DOHH2 (cell line): ENCODE data around the gene NELFB.

Experiments
- H3F3A ChIP-seq: fragments of 200-600 bp; sonication (generic), shearing (Covaris generic); 2 replicates; pipeline ENCODE4 v1.6.0; 2016; ENCODE audit warnings: antibody characterized with exemption, mild to moderate bottlenecking; ENCODE audit not compliant: control insufficient read depth, insufficient read depth
- H3K27ac ChIP-seq: fragments of 200-600 bp; sonication (generic); 2 replicates; pipeline ENCODE4 v1.5.1; 2014; ENCODE audit warnings: low read depth, mild to moderate bottlenecking, low read length, moderate library complexity
- H3K27me3 ChIP-seq: fragments of 200-600 bp; sonication (generic); 2 replicates; pipeline ENCODE4 v1.6.1; 2014; ENCODE audit warnings: mild to moderate bottlenecking, low read length, mixed read lengths; ENCODE audit not compliant: control insufficient read depth
- H3K36me3 ChIP-seq: fragments of 200-600 bp; sonication (generic); 2 replicates; pipeline ENCODE4 v1.6.1; 2014; ENCODE audit warnings: mild to moderate bottlenecking, low read length, moderate library complexity, mixed read lengths; ENCODE audit not compliant: control insufficient read depth
- H3K4me1 ChIP-seq: fragments of 200-600 bp; sonication (generic); 2 replicates; pipeline ENCODE4 v1.6.1; 2014; ENCODE audit warnings: mild to moderate bottlenecking, low read length, mixed read lengths; ENCODE audit not compliant: control insufficient read depth
- H3K4me2 ChIP-seq: fragments of 200-600 bp; sonication (generic); 2 replicates; pipeline ENCODE4 v1.6.0; 2014; ENCODE audit warnings: mild to moderate bottlenecking, low read length, moderate library complexity
- H3K4me3 ChIP-seq: fragments of 200-600 bp; sonication (generic); 2 replicates; pipeline ENCODE4 v1.5.1; 2014; ENCODE audit warnings: mild to moderate bottlenecking, low read length, mixed read lengths
- H3K79me2 ChIP-seq: fragments of 200-600 bp; sonication (generic); 2 replicates; pipeline ENCODE4 v1.6.1; 2014; ENCODE audit warnings: mild to moderate bottlenecking, low read length, mixed read lengths; ENCODE audit not compliant: control insufficient read depth
- H3K9me2 ChIP-seq: fragments of 200-600 bp; sonication (generic); replicated peaks from 2 replicates; pipeline ENCODE4 v1.6.1; 2014; ENCODE audit warnings: mild to moderate bottlenecking, low read length, mixed read lengths; ENCODE audit not compliant: control insufficient read depth
- H3K9me3 ChIP-seq: fragments of 200-600 bp; sonication (generic); 2 replicates; pipeline ENCODE4 v1.6.1; 2014; ENCODE audit warnings: antibody characterized with exemption, low read length, mixed read lengths; ENCODE audit not compliant: control insufficient read depth, insufficient read depth
- H4K20me1 ChIP-seq: fragments of 200-600 bp; sonication (generic); 2 replicates; pipeline ENCODE4 v1.6.0; 2014; ENCODE audit warnings: low read depth, mild to moderate bottlenecking, antibody characterized with exemption, low read length, moderate library complexity; ENCODE audit not compliant: control insufficient read depth, insufficient read depth
- EZH2phosphoT487 ChIP-seq: fragments of 200-600 bp; sonication (generic); IDR thresholded peaks from 2 replicates; pipeline ENCODE4 v1.6.1; 2017; ENCODE audit warnings: borderline replicate concordance, mild to moderate bottlenecking, antibody characterized with exemption, low read length, moderate library complexity, mixed read lengths
- TF ChIP-seq, protein P1 (sequence below): fragments of 200-600 bp; sonication (generic); IDR thresholded peaks from one replicate; pipeline ENCODE4 v1.5.1; 2014; ENCODE audit warnings: antibody characterized with exemption, mild to moderate bottlenecking, low read depth, low read length; ENCODE audit not compliant: poor library complexity, severe bottlenecking

The NELFB gene

DNA sequence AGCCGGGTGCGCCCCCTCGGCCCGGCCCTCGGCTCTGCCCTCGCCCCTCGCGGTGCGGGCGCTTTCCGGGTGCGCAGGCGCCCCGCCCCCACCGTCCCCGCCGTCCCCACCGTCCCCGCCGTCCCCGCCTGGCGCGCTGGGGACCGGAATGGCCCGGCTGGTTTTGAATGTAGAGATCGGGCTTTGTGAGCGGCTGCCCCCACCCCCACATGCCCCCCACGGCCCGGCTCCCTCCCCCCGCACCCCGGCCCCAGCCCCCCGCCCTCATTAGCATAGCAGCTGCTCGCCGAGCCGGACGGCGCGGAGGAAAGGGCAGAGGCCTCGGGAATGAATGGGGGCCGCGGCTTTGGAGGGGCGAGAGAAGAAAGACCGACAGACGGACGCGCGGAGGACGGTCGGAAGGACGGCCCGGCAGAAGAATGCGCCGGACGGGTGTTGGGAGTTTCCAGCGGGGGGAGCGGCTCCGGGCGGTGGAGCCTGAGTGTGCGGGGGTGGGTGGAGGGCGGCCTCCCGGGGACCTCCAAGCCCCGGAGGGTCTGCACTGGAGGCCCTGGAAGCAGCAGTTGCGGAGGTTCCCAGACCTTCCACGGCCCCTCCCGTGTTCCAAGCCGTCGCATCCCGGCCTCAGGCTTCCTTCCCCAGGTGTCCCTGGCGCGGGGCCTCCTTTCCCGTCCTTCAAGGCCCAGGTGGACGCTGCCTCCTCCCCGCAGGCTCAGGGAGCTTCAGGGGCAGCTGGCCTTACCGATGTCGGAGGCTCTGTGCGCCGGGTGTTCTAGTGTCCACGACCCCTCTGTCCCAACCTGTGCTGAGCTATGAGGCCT lies 40.9 kb downstream of the NELFB start:
- H3K27ac ChIP-seq, result no peak overlapping the region
- H3K4me3 ChIP-seq, result peak overlapping the region; percentile 52
- peaks cover 9% of the 10 kb centered on the region for H3K27me3 ChIP-seq

DNA sequence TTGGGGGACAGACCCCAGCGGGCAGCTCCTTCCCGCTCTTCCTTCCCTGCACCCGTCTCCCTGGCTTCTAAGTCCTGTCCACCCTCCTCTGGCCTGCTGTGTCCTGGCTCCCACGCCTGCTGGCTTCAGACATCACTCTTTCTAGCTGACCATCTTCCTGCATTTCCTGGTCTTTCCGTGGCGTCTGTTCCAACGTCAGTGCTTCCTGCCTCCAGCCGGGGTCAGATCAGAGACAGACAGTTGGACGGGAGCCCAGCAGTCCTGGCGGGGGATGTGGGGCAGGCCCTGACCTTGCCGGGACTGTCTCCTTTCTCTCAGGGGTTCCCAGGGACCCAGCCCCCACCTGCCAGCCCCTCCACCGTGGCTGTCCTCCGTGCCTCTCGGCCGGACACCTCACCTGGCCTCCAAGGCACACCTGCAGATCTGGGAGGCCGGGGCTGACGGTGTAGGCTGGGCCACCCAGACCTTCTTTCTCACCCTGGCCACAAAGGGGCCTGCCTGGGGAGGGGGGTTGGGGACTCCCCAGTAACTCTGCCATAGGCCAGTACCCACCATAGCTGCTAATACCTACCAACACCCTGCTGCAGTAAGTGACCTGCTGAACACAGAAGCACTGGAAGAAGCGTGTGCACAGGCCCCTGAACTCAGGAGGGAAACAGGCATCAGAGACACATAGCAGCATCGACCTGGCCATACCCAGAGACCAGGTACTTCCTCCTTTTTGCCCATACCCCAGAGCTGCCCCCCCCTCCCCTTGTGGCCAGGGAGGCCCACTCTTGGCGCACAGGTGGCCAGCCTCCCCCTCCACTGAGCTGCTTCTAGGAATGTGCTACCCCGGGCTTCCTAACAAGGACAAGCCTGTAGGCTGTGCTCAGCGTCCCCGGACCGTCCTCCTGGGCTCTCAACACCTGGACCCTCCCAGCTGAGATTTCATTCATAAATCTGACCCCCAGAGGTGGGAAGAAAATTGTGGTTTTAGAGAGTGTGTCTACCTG lies 41.8 kb downstream of the NELFB start:
- Histone ChIP-seq H3K4me2 (peak overlapping the region; percentile 3; the same call in 1 of the 2 replicates), H3K36me3 (peaks cover 3% of the 10 kb centered on the region; the same call in 1 of the 2 replicates), H3K9me2 (no peaks in the 10 kb centered on the region), H3K4me1 (peaks cover 62% of the 10 kb centered on the region), H3K4me3 (no peak overlapping the region), H3K9me3 (peaks cover 6% of the 10 kb centered on the region; the same call in 1 of the 2 replicates), H3K27me3 (peaks cover 12% of the 10 kb centered on the region), H3F3A (peaks cover 13% of the 10 kb centered on the region), H4K20me1 (peaks cover 13% of the 10 kb centered on the region; the same call in 1 of the 2 replicates), H3K79me2 (peaks cover 17% of the 10 kb centered on the region), H3K27ac (no peak overlapping the region)
- TF ChIP-seq, protein P1, sequence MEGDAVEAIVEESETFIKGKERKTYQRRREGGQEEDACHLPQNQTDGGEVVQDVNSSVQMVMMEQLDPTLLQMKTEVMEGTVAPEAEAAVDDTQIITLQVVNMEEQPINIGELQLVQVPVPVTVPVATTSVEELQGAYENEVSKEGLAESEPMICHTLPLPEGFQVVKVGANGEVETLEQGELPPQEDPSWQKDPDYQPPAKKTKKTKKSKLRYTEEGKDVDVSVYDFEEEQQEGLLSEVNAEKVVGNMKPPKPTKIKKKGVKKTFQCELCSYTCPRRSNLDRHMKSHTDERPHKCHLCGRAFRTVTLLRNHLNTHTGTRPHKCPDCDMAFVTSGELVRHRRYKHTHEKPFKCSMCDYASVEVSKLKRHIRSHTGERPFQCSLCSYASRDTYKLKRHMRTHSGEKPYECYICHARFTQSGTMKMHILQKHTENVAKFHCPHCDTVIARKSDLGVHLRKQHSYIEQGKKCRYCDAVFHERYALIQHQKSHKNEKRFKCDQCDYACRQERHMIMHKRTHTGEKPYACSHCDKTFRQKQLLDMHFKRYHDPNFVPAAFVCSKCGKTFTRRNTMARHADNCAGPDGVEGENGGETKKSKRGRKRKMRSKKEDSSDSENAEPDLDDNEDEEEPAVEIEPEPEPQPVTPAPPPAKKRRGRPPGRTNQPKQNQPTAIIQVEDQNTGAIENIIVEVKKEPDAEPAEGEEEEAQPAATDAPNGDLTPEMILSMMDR, result no peak
- no peak for TF ChIP-seq EZH2phosphoT487

More for the DNA sequence above, 40.9 kb downstream of the NELFB start:
- H3K4me1 ChIP-seq, result peaks cover 57% of the 10 kb centered on the region
- H3K36me3 ChIP-seq, result peaks cover 3% of the 10 kb centered on the region; the same call in 1 of the 2 replicates
- H3K4me2 ChIP-seq, result peak overlapping the region; percentile 62; the same call in 1 of the 2 replicates
- TF ChIP-seq, protein P1, result no peak
- TF ChIP-seq EZH2phosphoT487, result no peak
- peaks cover 6% of the 10 kb centered on the region; the same call in 1 of the 2 replicates for H3K9me3 ChIP-seq
- H3K79me2 ChIP-seq, result peaks cover 12% of the 10 kb centered on the region
- H3K9me2 ChIP-seq, result no peaks in the 10 kb centered on the region
- peaks cover 13% of the 10 kb centered on the region for H3F3A ChIP-seq
- peaks cover 13% of the 10 kb centered on the region; the same call in 1 of the 2 replicates for H4K20me1 ChIP-seq

DNA sequence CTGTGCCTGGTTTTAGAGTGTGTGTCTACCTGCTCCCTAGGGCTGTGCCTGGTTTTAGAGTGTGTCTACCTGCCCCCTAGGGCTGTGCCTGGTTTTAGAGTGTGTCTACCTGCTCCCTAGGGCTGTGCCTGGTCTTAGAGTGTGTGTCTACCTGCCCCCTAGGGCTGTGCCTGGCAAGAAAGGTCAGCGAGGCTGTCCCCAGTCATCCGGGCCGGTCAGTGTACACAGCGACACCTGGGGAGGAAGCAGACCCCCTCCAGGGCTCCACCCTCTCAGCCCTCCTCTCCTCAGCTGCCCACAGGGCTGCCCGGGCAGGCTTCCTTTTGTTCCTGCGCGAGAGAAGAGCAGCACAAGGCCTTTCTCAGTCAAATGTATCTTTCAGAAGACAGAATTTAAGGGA lies 42.8 kb downstream of the NELFB start:
- H3K4me1 ChIP-seq, result peaks cover 68% of the 10 kb centered on the region
- no peaks in the 10 kb centered on the region for H3K9me2 ChIP-seq
- peaks cover 13% of the 10 kb centered on the region; the same call in 1 of the 2 replicates for H4K20me1 ChIP-seq
- peaks cover 6% of the 10 kb centered on the region; the same call in 1 of the 2 replicates for H3K9me3 ChIP-seq
- H3K36me3 ChIP-seq, result peaks cover 3% of the 10 kb centered on the region; the same call in 1 of the 2 replicates
- H3K79me2 ChIP-seq, result peaks cover 17% of the 10 kb centered on the region
- peaks cover 12% of the 10 kb centered on the region for H3K27me3 ChIP-seq
- H3K27ac ChIP-seq, result no peak overlapping the region
- H3K4me3 ChIP-seq, result no peak overlapping the region
- H3K4me2 ChIP-seq, result no peak overlapping the region
- H3F3A ChIP-seq, result peaks cover 14% of the 10 kb centered on the region
- TF ChIP-seq, protein P1, result no peak
- TF ChIP-seq EZH2phosphoT487, result no peak
